Measurements from ENCODE around the gene CAPN13.
"Not testable (repeated sequence)": the region's sequence is repeated elsewhere in the genome, so short reads cannot be mapped to it uniquely, and the experiment has no call there.

The CAPN13 gene

GRCh38 chr2:30704309-30705020, 102.8 kb downstream of the CAPN13 start:
- Histone ChIP-seq H2AK5ac (ENCODE audit: low read depth, low read length) (no peak overlapping the region), H3K18ac (ENCODE audit: low read length) (no peak overlapping the region)
- no CpG with 5 or more reads among the region's 3 CpGs for WGBS, 2 donors (ENCODE audit: extremely low coverage in 2 of 2, insufficient read length in 2 of 2, insufficient replicate concordance in 1 of 2)

GRCh38 chr2:30702694-30703093, 104.6 kb downstream of the CAPN13 start:
- Histone ChIP-seq H4K91ac (ENCODE audit: low read depth, low read length, poor library complexity) (no peak overlapping the region), H3K9me3 (replicated peaks in 1 of 2; ENCODE audit: control insufficient read depth in 2 of 2, insufficient read depth in 1 of 2, low read depth in 1 of 2, low read length in 2 of 2) (peaks cover 0 to 8% of the 10 kb centered on the region in 2 donors), H4K8ac (ENCODE audit: low read depth, low read length) (no peak overlapping the region), H2BK120ac (ENCODE audit: low read depth, low read length) (no peak overlapping the region), H3K9ac (ENCODE audit: low read depth, low read length, poor library complexity) (no peak overlapping the region), H3K18ac (ENCODE audit: low read length) (no peak overlapping the region), H3K4me2 (ENCODE audit: insufficient read depth, low read length, poor library complexity, severe bottlenecking) (no peak overlapping the region), H3K14ac (ENCODE audit: low read length) (no peak overlapping the region), H3K23ac (ENCODE audit: low read depth, low read length, poor library complexity) (no peak overlapping the region), H3K4ac (ENCODE audit: low read length) (no peak overlapping the region), H2AK5ac (ENCODE audit: low read depth, low read length) (no peak overlapping the region), H3K36me3 (replicated peaks in 1 of 2; ENCODE audit: control insufficient read depth in 2 of 2, insufficient read depth in 2 of 2, low read length in 2 of 2) (no peaks in the 10 kb centered on the region), H3K4me3 (ENCODE audit: low read length in 2 of 2) (no peak overlapping the region), H3K79me1 (ENCODE audit: low read depth, low read length) (no peaks in the 10 kb centered on the region), H2AFZ (ENCODE audit: low read length) (no peak overlapping the region), H2BK5ac (ENCODE audit: low read length) (no peak overlapping the region), H2BK12ac (ENCODE audit: low read length) (no peak overlapping the region), H3K27ac (replicated peaks; ENCODE audit: low read length) (no peak overlapping the region), H2BK15ac (ENCODE audit: low read length) (no peak overlapping the region), H3K27me3 (ENCODE audit: control insufficient read depth in 3 of 3, insufficient read depth in 3 of 3, low read depth in 1 of 3, low read length in 3 of 3) (no peaks in the 10 kb centered on the region), H3K4me1 (ENCODE audit: control insufficient read depth in 2 of 2, insufficient read depth in 1 of 2, low read depth in 1 of 2, low read length in 2 of 2) (peaks cover 0 to 2% of the 10 kb centered on the region in 2 donors)
- DNase-seq (ENCODE audit: low spot score) = no peak
- no CpG with 5 or more reads among the region's 1 CpG for WGBS, 2 donors (ENCODE audit: extremely low coverage in 2 of 2, insufficient read length in 2 of 2, insufficient replicate concordance in 1 of 2)

More at GRCh38 chr2:30704309-30705020, 102.8 kb downstream of the CAPN13 start:
- Histone ChIP-seq H2BK12ac (ENCODE audit: low read length) (no peak overlapping the region), H3K27ac (replicated peaks; ENCODE audit: low read length) (no peak overlapping the region), H3K4ac (ENCODE audit: low read length) (no peak overlapping the region), H3K4me3 (ENCODE audit: low read length in 2 of 2) (no peak overlapping the region), H2BK15ac (ENCODE audit: low read length) (no peak overlapping the region), H4K91ac (ENCODE audit: low read depth, low read length, poor library complexity) (no peak overlapping the region), H2BK120ac (ENCODE audit: low read depth, low read length) (no peak overlapping the region), H3K4me1 (ENCODE audit: control insufficient read depth in 2 of 2, insufficient read depth in 1 of 2, low read depth in 1 of 2, low read length in 2 of 2) (peaks cover 0 to 2% of the 10 kb centered on the region in 2 donors), H2BK5ac (ENCODE audit: low read length) (no peak overlapping the region), H3K9ac (ENCODE audit: low read depth, low read length, poor library complexity) (no peak overlapping the region), H3K23ac (ENCODE audit: low read depth, low read length, poor library complexity) (no peak overlapping the region), H4K8ac (ENCODE audit: low read depth, low read length) (no peak overlapping the region), H2AFZ (ENCODE audit: low read length) (no peak overlapping the region), H3K9me3 (replicated peaks in 1 of 2; ENCODE audit: control insufficient read depth in 2 of 2, insufficient read depth in 1 of 2, low read depth in 1 of 2, low read length in 2 of 2) (peaks cover 0 to 8% of the 10 kb centered on the region in 2 donors), H3K79me1 (ENCODE audit: low read depth, low read length) (no peaks in the 10 kb centered on the region), H3K36me3 (replicated peaks in 1 of 2; ENCODE audit: control insufficient read depth in 2 of 2, insufficient read depth in 2 of 2, low read length in 2 of 2) (no peaks in the 10 kb centered on the region), H3K14ac (ENCODE audit: low read length) (no peak overlapping the region), H3K27me3 (ENCODE audit: control insufficient read depth in 3 of 3, insufficient read depth in 3 of 3, low read depth in 1 of 3, low read length in 3 of 3) (no peaks in the 10 kb centered on the region), H3K4me2 (ENCODE audit: insufficient read depth, low read length, poor library complexity, severe bottlenecking) (no peak overlapping the region)
- DNase-seq (ENCODE audit: low spot score) = no peak

GRCh38 chr2:30701782-30702181, 105.5 kb downstream of the CAPN13 start:
- H3K4ac ChIP-seq (ENCODE audit: low read length) = no peak overlapping the region
- no peak overlapping the region for H3K18ac ChIP-seq (ENCODE audit: low read length)
- H2AK5ac ChIP-seq (ENCODE audit: low read depth, low read length) = no peak overlapping the region
- no peak overlapping the region for H2BK5ac ChIP-seq (ENCODE audit: low read length)
- no CpG with 5 or more reads among the region's 2 CpGs for WGBS, 2 donors (ENCODE audit: extremely low coverage in 2 of 2, insufficient read length in 2 of 2, insufficient replicate concordance in 1 of 2)
- H2AFZ ChIP-seq (ENCODE audit: low read length) = no peak overlapping the region
- no peak overlapping the region for H3K27ac ChIP-seq (replicated peaks; ENCODE audit: low read length)
- no peak overlapping the region for H3K23ac ChIP-seq (ENCODE audit: low read depth, low read length, poor library complexity)
- H2BK12ac ChIP-seq (ENCODE audit: low read length) = no peak overlapping the region
- H3K9ac ChIP-seq (ENCODE audit: low read depth, low read length, poor library complexity) = no peak overlapping the region
- H3K4me2 ChIP-seq (ENCODE audit: insufficient read depth, low read length, poor library complexity, severe bottlenecking) = no peak overlapping the region
- no peaks in the 10 kb centered on the region for H3K27me3 ChIP-seq (ENCODE audit: control insufficient read depth in 3 of 3, insufficient read depth in 3 of 3, low read depth in 1 of 3, low read length in 3 of 3)
- H3K4me3 ChIP-seq (ENCODE audit: low read length in 2 of 2) = no peak overlapping the region
- H3K9me3 ChIP-seq (replicated peaks in 1 of 2; ENCODE audit: control insufficient read depth in 2 of 2, insufficient read depth in 1 of 2, low read depth in 1 of 2, low read length in 2 of 2) = peaks cover 0 to 8% of the 10 kb centered on the region in 2 donors
- no peak overlapping the region for H2BK120ac ChIP-seq (ENCODE audit: low read depth, low read length)
- no peak overlapping the region for H4K8ac ChIP-seq (ENCODE audit: low read depth, low read length)
- H3K36me3 ChIP-seq (replicated peaks in 1 of 2; ENCODE audit: control insufficient read depth in 2 of 2, insufficient read depth in 2 of 2, low read length in 2 of 2) = no peaks in the 10 kb centered on the region
- peaks cover 0 to 2% of the 10 kb centered on the region in 2 donors for H3K4me1 ChIP-seq (ENCODE audit: control insufficient read depth in 2 of 2, insufficient read depth in 1 of 2, low read depth in 1 of 2, low read length in 2 of 2)
- DNase-seq (ENCODE audit: low spot score) = no peak
- H3K79me1 ChIP-seq (ENCODE audit: low read depth, low read length) = no peaks in the 10 kb centered on the region
- no peak overlapping the region for H4K91ac ChIP-seq (ENCODE audit: low read depth, low read length, poor library complexity)
- no peak overlapping the region for H2BK15ac ChIP-seq (ENCODE audit: low read length)
- H3K14ac ChIP-seq (ENCODE audit: low read length) = no peak overlapping the region

GRCh38 chr2:30697242-30698103, 109.8 kb downstream of the CAPN13 start:
- no CpG with 5 or more reads among the region's 18 CpGs for WGBS, 2 donors (ENCODE audit: extremely low coverage in 2 of 2, insufficient read length in 2 of 2, insufficient replicate concordance in 1 of 2)
- H2BK120ac ChIP-seq (ENCODE audit: low read depth, low read length); H2BK12ac ChIP-seq (ENCODE audit: low read length): not testable (repeated sequence)

More at GRCh38 chr2:30697242-30698103, 109.8 kb downstream of the CAPN13 start:
- H3K9ac ChIP-seq (ENCODE audit: low read depth, low read length, poor library complexity); H4K91ac ChIP-seq (ENCODE audit: low read depth, low read length, poor library complexity); H3K4me2 ChIP-seq (ENCODE audit: insufficient read depth, low read length, poor library complexity, severe bottlenecking); H3K14ac ChIP-seq (ENCODE audit: low read length); H3K9me3 ChIP-seq (replicated peaks in 1 of 2; ENCODE audit: control insufficient read depth in 2 of 2, insufficient read depth in 1 of 2, low read depth in 1 of 2, low read length in 2 of 2); H3K79me1 ChIP-seq (ENCODE audit: low read depth, low read length); H3K23ac ChIP-seq (ENCODE audit: low read depth, low read length, poor library complexity); H2BK5ac ChIP-seq (ENCODE audit: low read length); H3K36me3 ChIP-seq (replicated peaks in 1 of 2; ENCODE audit: control insufficient read depth in 2 of 2, insufficient read depth in 2 of 2, low read length in 2 of 2); H3K27ac ChIP-seq (replicated peaks; ENCODE audit: low read length); H2AFZ ChIP-seq (ENCODE audit: low read length); H3K4me3 ChIP-seq (ENCODE audit: low read length in 2 of 2); H3K18ac ChIP-seq (ENCODE audit: low read length); H3K27me3 ChIP-seq (ENCODE audit: control insufficient read depth in 3 of 3, insufficient read depth in 3 of 3, low read depth in 1 of 3, low read length in 3 of 3); DNase-seq (ENCODE audit: low spot score); H3K4me1 ChIP-seq (ENCODE audit: control insufficient read depth in 2 of 2, insufficient read depth in 1 of 2, low read depth in 1 of 2, low read length in 2 of 2); H2BK15ac ChIP-seq (ENCODE audit: low read length); H3K4ac ChIP-seq (ENCODE audit: low read length); H4K8ac ChIP-seq (ENCODE audit: low read depth, low read length); H2AK5ac ChIP-seq (ENCODE audit: low read depth, low read length): not testable (repeated sequence)
